Mesendoderm (in vitro differentiated cells): ENCODE results near the gene PIGX. TPM values are rescaled to one million over a fixed set of nuclear protein-coding genes. Genes with fewer than 3 reads are reported as not detected.

Source experiments
- DNase-seq: peaks from one replicate; pipeline ENCODE4 v3.0.0; 2013
- H2AK5ac ChIP-seq: 2 replicates; pipeline ENCODE4 v1.6.1; 2013; ENCODE audit warnings: low read length, inconsistent platforms
- H2BK120ac ChIP-seq: 2 replicates; pipeline ENCODE4 v1.6.1; 2013; ENCODE audit warnings: low read depth, mild to moderate bottlenecking, low read length, moderate library complexity, mixed read lengths
- H2BK15ac ChIP-seq: replicated peaks from 2 replicates; pipeline ENCODE4 v1.6.1; 2013; ENCODE audit warnings: low read depth, mild to moderate bottlenecking, moderate library complexity
- H2BK5ac ChIP-seq: 2 replicates; pipeline ENCODE4 v1.6.1; 2013; ENCODE audit warnings: low read length, inconsistent platforms
- H3K18ac ChIP-seq: 2 replicates; pipeline ENCODE4 v1.6.1; 2013; ENCODE audit warnings: mild to moderate bottlenecking, low read length, mixed read lengths
- H3K23ac ChIP-seq: one replicate; pipeline ENCODE4 v1.6.1; 2013; ENCODE audit warnings: low read length
- H3K27ac ChIP-seq: 2 replicates; pipeline ENCODE4 v1.5.1; 2013; ENCODE audit warnings: low read depth, mild to moderate bottlenecking, inconsistent platforms, low read length, moderate library complexity
- H3K27me3 ChIP-seq: 2 replicates; pipeline ENCODE4 v1.6.1; 2013; ENCODE audit warnings: low read length, control low read depth, mild to moderate bottlenecking, inconsistent platforms; ENCODE audit not compliant: insufficient read depth, poor library complexity
- H3K36me3 ChIP-seq: 2 replicates; pipeline ENCODE4 v1.6.1; 2013; ENCODE audit warnings: low read length, inconsistent platforms; ENCODE audit not compliant: control insufficient read depth, insufficient read depth
- H3K4ac ChIP-seq: one replicate; pipeline ENCODE4 v1.6.1; 2013; ENCODE audit warnings: low read depth, mild to moderate bottlenecking, low read length, moderate library complexity
- H3K4me1 ChIP-seq: 2 replicates; pipeline ENCODE4 v1.6.1; 2013; ENCODE audit warnings: low read depth, low read length, inconsistent platforms; ENCODE audit not compliant: control insufficient read depth
- H3K4me2 ChIP-seq: 2 replicates; pipeline ENCODE4 v1.6.1; 2013; ENCODE audit warnings: low read length
- H3K4me3 ChIP-seq: 2 replicates; pipeline ENCODE4 v1.5.1; 2013; ENCODE audit warnings: mild to moderate bottlenecking, low read length
- H3K56ac ChIP-seq: one replicate; pipeline ENCODE4 v1.6.1; 2013; ENCODE audit warnings: low read length
- H3K79me1 ChIP-seq: 2 replicates; pipeline ENCODE4 v1.6.1; 2013; ENCODE audit warnings: low read length, inconsistent platforms
- H3K79me2 ChIP-seq: 2 replicates; pipeline ENCODE4 v1.6.1; 2013; ENCODE audit warnings: mild to moderate bottlenecking, low read length; ENCODE audit not compliant: control insufficient read depth, insufficient read depth
- H3K9ac ChIP-seq: 2 replicates; pipeline ENCODE4 v1.6.1; 2013; ENCODE audit warnings: low read length, inconsistent platforms
- H4K5ac ChIP-seq: one replicate; pipeline ENCODE4 v1.6.1; 2013; ENCODE audit warnings: low read length
- H4K8ac ChIP-seq: one replicate; pipeline ENCODE4 v1.6.1; 2013; ENCODE audit warnings: low read depth, mild to moderate bottlenecking, control low read depth, low read length, moderate library complexity
- WGBS: extraction: QIAGEN DNeasy Blood & Tissue Kit; methylation state at CpG from one replicate; pipeline ENCODE4 v1.1.7; 2013; ENCODE audit warnings: low lambda C conversion rate, missing lambda C conversion rate; ENCODE audit not compliant: insufficient coverage; ENCODE audit errors: extremely low coverage; 5-methylcytosine and 5-hydroxymethylcytosine counted together
- small RNA-seq: library from polyadenylated mRNA; stranded (forward); fragments of <200 nt; extraction: miRNeasy Mini kit (QIAGEN cat#:217004); gene quantifications from one replicate; pipeline ENCODE3, GENCODE V24; 2013; ENCODE audit not compliant: insufficient read depth

Gene PIGX

DNA sequence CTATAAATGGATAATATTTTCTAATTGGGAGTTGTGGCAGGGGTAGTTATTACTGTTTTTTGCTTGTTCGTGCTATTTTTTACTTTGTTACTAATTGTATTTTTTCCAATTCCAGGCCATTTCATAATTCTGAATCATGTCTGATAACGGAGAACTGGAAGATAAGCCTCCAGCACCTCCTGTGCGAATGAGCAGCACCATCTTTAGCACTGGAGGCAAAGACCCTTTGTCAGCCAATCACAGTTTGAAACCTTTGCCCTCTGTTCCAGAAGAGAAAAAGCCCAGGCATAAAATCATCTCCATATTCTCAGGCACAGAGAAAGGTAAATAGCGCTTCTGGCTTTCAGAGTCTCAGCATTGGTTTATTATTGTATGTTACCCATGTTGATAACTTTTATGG is 70.3 kb downstream of the PIGX start:
- Histone ChIP-seq H3K27ac (no peak overlapping the region), H3K79me2 (peaks cover 21% of the 10 kb centered on the region), H3K18ac (no peak overlapping the region), H3K4me3 (no peak overlapping the region), H3K27me3 (no peaks in the 10 kb centered on the region), H3K4me2 (no peak overlapping the region), H3K4ac (no peak overlapping the region), H3K79me1 (peaks cover 13% of the 10 kb centered on the region), H3K9ac (no peak overlapping the region), H3K4me1 (no peaks in the 10 kb centered on the region), H2BK15ac (no peak overlapping the region), H2AK5ac (no peak overlapping the region), H4K8ac (no peak overlapping the region), H2BK120ac (no peak overlapping the region), H3K56ac (no peak overlapping the region), H3K23ac (no peak overlapping the region), H4K5ac (no peak overlapping the region), H3K36me3 (peaks cover 2% of the 10 kb centered on the region), H2BK5ac (no peak overlapping the region)
- DNase-seq = no peak
- WGBS = no CpG with 5 or more reads among the region's 4 CpGs

Small RNA genes lying within 50 kb of the gene (small RNA-seq; reads per million reads assigned to genes)
- gene RNU4-89P = not detected
- not detected for gene RNU6-42P
- gene RNU6-646P = not detected
